HG03103 (cell line): ENCODE data around the gene SNRNP40.

ENCODE experiments used
- ATAC-seq: cut with Tn5 transposase; IDR thresholded peaks from one replicate; pipeline ENCODE4 v1.9.1; 2021; ENCODE audit warnings: low read depth; ENCODE audit not compliant: unreplicated experiment

The SNRNP40 gene

DNA sequence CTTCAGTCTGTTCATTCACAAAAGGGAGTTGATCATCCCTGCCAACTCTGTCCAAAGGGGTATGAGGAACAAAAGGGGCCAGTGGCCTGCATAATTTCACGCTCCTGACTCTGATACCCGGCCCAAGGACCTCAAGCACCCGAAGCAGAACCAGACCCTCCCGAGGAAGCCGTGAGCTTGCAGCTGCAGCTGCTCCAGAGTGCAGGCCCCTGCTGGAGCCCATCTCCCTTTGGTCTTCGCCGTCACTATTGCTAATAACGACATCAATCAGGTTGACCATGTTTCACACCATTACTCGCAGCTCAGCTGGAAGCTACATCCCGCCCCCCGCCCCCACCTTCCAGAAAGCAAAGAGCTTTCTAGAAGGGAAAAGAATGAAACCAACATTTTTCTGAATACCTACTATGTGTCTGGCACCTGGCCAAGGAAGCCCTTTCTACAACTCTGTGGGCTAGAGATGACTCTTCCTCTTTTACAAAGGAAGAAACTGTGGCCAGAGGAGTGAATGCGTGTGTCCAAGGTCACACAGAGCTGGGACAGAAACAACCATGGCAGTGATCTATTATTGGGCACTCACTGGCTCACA lies 62.4 kb downstream of the SNRNP40 start:
- ATAC-seq, result no peak

DNA sequence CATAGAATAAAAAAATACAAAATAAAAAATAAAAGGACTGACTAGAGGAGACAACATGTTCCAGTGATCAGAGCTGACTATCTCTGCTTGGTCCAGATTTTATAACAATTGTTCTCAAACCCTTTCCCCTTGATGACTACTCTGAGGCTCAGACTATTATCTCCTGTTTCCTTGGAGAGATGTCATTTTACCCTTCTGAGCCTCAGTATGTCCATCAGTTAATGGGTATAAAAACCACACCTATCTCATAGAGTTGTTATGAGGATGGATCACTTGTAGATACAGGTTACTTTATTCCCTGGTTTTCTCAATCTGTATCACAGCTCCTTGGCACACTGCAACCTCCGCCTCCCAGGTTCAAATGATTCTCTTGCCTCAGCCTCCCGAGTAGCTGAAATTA lies 63.9 kb downstream of the SNRNP40 start:
- no peak for ATAC-seq

DNA sequence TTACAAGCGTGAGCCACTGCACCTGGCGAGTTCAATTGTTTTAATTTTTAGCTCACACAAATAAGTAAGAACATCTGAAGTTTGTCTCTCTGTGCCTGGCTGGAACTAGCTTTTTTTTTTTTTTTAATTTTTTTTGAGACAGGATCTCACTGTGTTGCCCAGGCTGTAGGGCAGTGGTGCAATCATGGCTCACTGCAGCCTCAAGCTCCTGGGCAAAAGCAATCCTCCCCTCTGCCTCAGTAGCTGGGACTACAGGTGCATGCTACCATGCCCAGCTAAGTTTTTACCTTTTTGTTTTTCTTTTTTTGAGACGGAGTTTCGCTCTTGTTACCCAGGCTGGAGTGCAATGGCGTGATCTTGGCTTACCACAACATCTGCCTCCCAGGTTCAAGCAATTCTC lies 64.8 kb downstream of the SNRNP40 start:
- ATAC-seq, result no peak

DNA sequence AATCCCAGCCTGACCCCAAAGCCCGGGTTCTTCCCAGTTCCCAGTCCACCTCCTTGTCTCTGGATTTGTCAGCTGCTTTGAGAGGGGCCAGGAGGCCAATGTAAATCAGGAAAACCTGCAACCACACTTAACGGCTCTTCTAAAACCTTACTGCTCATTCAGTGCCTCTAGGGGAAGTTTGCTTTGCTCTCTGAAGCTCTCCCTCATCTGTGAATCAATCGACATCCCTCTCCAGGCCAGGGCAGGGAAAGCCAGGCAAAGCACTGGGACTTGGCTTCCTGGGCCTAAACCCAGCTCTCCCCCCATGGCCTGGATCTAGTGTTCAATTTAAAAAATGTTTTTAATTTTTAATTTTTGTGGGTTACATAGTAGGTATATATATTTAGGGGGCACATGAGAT lies 66.2 kb downstream of the SNRNP40 start:
- no peak for ATAC-seq

DNA sequence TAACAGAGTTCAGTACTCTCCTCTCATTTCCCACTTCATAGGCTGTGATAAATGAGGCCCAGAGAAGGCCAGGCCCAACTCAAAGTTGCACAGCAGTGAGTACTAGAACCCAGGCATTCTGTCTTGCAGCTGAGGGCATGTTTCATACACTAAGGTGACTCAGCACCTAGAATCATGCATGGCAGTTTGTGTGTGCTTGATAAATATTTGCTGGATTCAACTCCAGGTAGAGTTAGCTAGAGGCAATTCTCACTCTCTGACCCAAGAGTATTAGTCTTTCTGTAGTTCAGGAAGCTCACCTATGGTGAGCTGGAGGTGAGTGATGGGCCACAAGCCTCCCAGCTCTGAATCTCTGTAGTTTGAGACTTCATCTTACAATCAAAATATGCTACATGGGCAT lies 67.6 kb downstream of the SNRNP40 start:
- no peak for ATAC-seq

DNA sequence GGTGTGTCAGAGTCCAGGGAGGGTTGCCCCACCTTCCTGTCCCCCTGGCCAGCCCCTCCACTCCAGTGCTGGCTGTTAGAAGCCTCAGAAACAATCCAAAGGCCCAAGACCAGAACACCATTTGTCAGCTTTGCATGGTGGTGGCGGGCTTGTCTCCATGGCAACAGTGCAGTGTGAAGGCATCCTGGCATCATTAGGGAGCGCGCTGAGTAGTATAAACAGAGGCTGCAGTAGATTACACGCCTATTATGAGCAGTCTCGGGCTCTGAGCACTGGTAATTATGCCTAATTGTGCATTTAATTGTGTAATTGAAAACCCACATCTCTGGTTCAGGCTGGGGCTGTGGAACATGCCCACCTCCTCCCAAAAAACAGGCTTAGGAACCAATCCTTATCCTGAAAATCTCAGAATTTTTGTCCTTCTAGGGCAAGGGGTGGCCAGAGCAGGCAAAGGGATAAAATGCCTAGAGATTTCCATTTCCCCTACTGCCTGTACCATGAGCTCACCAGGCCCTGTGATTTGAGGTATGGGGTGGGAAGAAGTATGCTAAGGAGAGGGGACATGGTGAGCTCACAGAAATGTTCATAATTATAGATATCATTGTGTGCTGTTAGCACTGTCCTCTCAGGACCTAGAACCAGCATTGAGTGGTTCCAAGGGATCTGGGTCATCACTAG lies 68.6 kb downstream of the SNRNP40 start:
- ATAC-seq, result no peak

DNA sequence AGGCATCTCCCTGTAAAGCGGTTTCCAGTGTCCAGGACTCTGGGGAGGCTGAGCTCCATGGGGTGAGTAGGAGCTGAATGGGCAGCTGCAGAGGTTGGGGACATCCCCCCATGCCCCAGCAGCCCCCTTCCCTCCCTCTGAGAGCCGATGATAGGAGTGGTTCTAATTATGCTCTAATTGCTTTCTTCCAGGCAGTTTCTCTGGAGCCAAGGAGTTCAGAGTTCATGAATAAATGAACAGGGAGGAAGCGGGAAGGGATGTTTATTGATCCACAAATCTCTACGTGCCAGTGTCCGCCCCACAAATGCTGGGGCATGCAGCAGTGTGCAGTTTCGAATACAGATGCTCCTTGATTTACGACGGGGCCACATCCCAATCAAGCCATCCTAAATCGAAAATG lies 72.5 kb downstream of the SNRNP40 start:
- no peak for ATAC-seq

DNA sequence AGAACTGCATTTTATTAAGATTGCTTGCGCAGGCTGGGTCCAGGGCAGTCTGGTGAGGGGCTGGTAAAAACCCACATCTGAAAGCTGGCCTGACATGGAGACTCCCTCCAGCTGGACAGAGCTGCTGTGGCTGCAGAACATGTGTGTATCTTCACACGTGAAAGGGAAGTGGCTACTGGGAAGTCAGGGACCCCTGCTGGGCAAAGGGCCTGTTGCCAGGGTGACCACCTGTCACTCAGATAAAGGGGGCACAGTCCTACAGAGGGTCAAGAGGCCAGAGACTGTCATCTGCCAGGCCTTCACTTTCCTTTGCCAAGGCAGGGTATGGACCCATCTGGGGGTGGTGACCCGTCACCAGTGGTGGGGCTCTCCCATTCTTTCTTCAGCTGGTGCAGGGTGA lies 74.4 kb downstream of the SNRNP40 start:
- no peak for ATAC-seq

DNA sequence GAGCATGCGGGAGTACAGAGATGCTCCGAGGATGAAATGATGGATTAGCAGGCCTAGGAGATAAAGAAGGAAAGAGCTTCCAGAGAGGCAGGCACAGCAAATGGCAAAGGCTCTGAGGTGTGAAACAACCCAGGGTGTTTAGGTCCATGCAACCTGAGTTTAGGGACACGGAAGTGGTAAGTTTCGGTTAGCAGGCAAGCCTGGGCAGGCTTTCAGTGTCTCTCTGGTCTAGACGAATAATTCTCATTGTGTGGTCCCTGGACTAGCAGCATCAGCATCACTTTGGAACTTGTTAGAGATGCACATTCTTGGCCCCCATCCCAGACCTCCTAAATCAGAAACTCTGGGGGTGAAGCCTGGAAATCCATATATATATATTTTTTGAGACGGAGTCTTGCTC lies 75.5 kb downstream of the SNRNP40 start:
- ATAC-seq, result no peak

DNA sequence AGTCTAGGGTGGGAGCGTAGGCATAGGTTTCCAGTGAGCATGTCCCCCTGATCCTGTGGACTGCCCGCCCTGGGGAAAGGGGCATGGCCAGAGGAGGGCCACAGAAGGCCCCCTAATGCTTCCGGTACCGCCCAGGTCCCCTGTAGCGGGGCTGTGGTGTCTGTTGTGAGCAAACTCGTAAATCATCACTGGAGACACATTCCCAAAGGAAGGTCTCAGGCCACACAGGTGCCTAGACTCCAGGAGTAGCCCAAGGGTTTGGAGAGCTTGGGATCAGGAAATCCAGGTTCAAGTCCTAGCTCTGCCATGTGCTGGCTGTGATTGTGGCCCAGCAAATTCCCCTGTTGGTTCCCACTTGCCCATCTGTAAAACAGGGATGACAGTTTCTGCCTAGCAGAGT lies 77.1 kb downstream of the SNRNP40 start:
- no peak for ATAC-seq

DNA sequence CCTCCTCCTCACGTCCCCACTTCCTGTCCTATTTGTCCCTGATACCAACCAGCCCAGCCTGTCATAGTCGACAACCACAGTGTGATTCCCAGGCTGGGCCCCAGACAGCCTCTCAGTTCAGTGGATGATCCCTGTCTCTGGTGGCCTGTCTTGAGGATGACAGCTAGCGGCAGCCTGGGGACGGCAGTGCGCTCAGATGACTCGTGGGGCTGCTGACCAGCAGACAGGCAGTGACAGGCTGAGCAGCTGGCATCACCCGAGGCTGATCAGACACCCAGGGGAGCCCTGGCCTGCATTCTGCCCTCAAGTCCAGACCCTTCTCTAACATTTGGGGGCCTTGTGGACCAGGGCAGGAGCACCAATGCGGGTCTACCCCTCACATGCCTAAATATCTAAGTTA lies 77.9 kb downstream of the SNRNP40 start:
- no peak for ATAC-seq

DNA sequence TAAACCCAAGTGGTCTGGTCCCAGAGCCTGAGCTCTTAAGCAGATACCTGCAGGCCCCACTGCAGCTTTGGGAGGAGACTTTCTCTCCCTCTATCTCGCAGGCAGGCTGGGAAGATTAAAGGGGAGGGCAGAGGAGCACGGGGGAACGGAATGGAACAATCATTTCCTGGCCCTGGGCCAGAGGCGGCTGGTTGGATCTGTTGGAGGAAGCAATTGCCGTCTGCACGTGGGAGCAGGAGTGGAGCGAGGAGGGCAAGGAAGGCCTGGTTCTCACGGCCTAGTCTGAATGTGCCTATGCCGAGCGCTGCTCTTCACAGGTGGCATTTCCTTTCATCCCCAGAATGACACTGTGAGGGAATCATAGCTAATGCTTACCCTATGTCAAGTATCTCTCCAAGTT lies 80.6 kb downstream of the SNRNP40 start:
- ATAC-seq, result no peak

DNA sequence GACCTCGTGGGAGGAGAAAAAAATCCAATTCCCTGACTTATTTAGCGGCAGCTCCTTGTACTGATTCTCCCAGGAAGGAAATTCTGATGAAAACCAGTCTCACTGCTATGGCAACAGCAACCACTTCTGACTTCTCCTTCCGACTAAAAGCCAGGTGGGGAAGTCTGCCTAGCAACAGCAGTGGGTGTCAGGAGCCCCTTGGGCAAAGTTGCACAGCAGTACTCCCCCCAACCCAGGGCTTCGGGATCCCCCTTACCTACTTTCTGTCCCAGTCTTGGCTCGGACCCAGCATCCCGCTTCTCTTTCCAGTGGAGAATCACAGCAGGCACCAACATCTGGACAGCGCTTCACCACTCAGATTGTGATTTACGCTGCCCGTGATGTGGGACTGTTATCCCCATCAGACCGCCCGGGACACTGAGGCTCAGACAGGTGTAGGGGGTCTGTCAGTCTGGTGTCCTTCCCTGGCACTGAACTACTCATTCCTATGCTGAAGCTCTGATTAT lies 81.5 kb downstream of the SNRNP40 start:
- ATAC-seq, result no peak

DNA sequence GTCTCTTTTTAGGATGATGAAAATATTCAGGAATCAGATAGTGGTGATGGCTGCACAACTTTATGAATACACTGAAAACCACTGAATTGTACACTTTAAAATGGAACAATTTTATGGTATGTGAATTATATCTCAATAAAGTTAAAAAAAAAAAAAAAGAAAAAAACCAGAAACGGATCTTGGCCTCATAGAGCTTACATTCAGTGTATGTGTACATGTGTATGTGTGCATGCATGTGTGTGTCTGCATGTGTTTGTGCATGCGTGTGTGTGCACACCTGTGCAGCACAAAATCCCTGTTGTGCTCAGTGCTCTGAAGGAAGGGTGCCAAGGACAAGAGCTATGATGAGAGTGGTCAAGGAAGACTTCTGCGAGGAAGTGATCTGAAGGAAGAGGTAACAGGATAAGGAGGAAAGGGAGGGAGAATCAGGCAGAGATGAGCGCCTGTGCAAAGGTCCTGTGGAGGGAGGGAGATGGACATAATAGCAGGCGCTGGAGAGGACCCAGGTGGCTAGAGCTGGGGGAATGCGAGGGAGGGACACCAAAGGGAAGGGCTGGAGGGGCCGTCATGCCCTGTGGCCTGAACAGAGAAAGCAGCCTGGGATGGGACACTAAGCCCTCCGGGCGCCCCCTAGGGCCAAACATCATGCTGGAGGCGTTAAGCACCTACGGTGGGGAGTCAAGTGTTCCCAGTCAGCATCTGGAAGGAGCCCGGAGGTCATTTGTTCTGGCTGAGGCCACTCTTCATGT lies 82.1 kb downstream of the SNRNP40 start:
- no peak for ATAC-seq
